Amygdala (tissue), 56 donors: ENCODE results near the gene IZUMO3.
"Not testable (repeated sequence)": the region's sequence is repeated elsewhere in the genome, so short reads cannot be mapped to it uniquely, and the experiment has no call there.

ENCODE experiments used
- DNase-seq, 56 donors: peaks; one replicate each; lab custom pipeline; 2025; lab: John Stamatoyannopoulos, UW

The IZUMO3 gene

GRCh38 chr9:24545847-24546522 lies at the start of gene IZUMO3:
Gene IZUMO3, minus strand, starts transcription at chr9:24545897. Its CDS starts 248 bp downstream, at chr9:24545649.
- no peak for DNase-seq

- no peak for DNase-seq
Measured at GRCh38 chr9:24594234-24594850, 48.6 kb upstream of the IZUMO3 start.

GRCh38 chr9:24590432-24590831 lies 44.7 kb upstream of the IZUMO3 start:
- no peak for DNase-seq

- no peak for DNase-seq
Measured at GRCh38 chr9:24587883-24588282, 42.2 kb upstream of the IZUMO3 start.

- no peak for DNase-seq
Measured at GRCh38 chr9:24582146-24583126, 36.7 kb upstream of the IZUMO3 start.

GRCh38 chr9:24580005-24580404 lies 34.3 kb upstream of the IZUMO3 start:
- not testable (repeated sequence) for DNase-seq

GRCh38 chr9:24572406-24572805 lies 26.7 kb upstream of the IZUMO3 start:
- DNase-seq: no peak

- DNase-seq: no peak
Measured at GRCh38 chr9:24561957-24562356, 16.3 kb upstream of the IZUMO3 start.

- DNase-seq: no peak
Measured at GRCh38 chr9:24553183-24553552, 7.5 kb upstream of the IZUMO3 start.

- no peak for DNase-seq
Measured at GRCh38 chr9:24552526-24553182, 7.0 kb upstream of the IZUMO3 start.

GRCh38 chr9:24545285-24545684 lies 412 bp downstream of the IZUMO3 start:
- no peak for DNase-seq

GRCh38 chr9:24518545-24518944 lies 27.2 kb downstream of the IZUMO3 start:
- no peak for DNase-seq

GRCh38 chr9:24516463-24516862 lies 29.2 kb downstream of the IZUMO3 start:
- no peak for DNase-seq

- no peak for DNase-seq
Measured at GRCh38 chr9:24509850-24510249, 35.8 kb downstream of the IZUMO3 start.

GRCh38 chr9:24504521-24504920 lies 41.2 kb downstream of the IZUMO3 start:
- DNase-seq: no peak

- no peak for DNase-seq
Measured at GRCh38 chr9:24502206-24502937, 43.3 kb downstream of the IZUMO3 start.

GRCh38 chr9:24500761-24501160 lies 44.9 kb downstream of the IZUMO3 start:
- DNase-seq: no peak

- no peak for DNase-seq
Measured at GRCh38 chr9:24498632-24499031, 47.1 kb downstream of the IZUMO3 start.

- DNase-seq: no peak
Measured at GRCh38 chr9:24497671-24498070, 48.0 kb downstream of the IZUMO3 start.
